GM13976 (cell line): ENCODE data around the gene HSFX3.
A peak's percentile ranks its signal among the peaks of the same experiment; 100 is the strongest.
"Not testable (repeated sequence)": the region's sequence is repeated elsewhere in the genome, so short reads cannot be mapped to it uniquely, and the experiment has no call there.

Source experiments
- DNase-seq: peaks from one replicate; pipeline ENCODE4 v3.0.0; 2012; ENCODE audit warnings: low spot score
- CTCF ChIP-seq: IDR thresholded peaks from 2 replicates; pipeline ENCODE4 v1.5.1; 2012; ENCODE audit warnings: borderline replicate concordance, mild to moderate bottlenecking; ENCODE audit not compliant: insufficient read depth; ENCODE audit errors: extremely low read depth, missing control alignments, control extremely low read depth
- in situ Hi-C: fragments of 300-500 bp; cut with MboI; formaldehyde crosslinking; loops from one replicate; pipeline ENCODE4 v1.12.0; 2022; ENCODE audit warnings: low sequenced_read_pairs, mixed read lengths, inconsistent platforms; ENCODE audit not compliant: unreplicated experiment

HSFX3 gene

GRCh38 chrX:149504226-149504914 lies 45.4 kb downstream of the HSFX3 start:
- in situ Hi-C loops: loop anchor here (25.0 kb wide), 1 partner anchor 133 kb away; the partner anchor contains the start of gene TMEM185A
- peak; percentile 59 for DNase-seq
- peak; percentile 61 for TF ChIP-seq CTCF

- DNase-seq: peak; percentile 25
These were observed 46.3 kb downstream of the HSFX3 start for GRCh38 chrX:149503446-149503845.

GRCh38 chrX:149502923-149503322 lies 46.8 kb downstream of the HSFX3 start:
- in situ Hi-C loops: loop anchor here (25.0 kb wide), 1 partner anchor 134 kb away; the partner anchor contains the start of gene TMEM185A
- not testable (repeated sequence) for DNase-seq

More at GRCh38 chrX:149503446-149503845, 46.3 kb downstream of the HSFX3 start:
- in situ Hi-C loops: loop anchor here (25.0 kb wide), 1 partner anchor 134 kb away; the partner anchor contains the start of gene TMEM185A

GRCh38 chrX:149499766-149500165 lies 50.0 kb downstream of the HSFX3 start:
- in situ Hi-C loops: loop anchor here (25.0 kb wide), 1 partner anchor 138 kb away; the partner anchor contains the start of gene TMEM185A
- TF ChIP-seq CTCF: no peak
- no peak for DNase-seq

- in situ Hi-C loops: no loop called here
- no peak for TF ChIP-seq CTCF
- no peak for DNase-seq
These were observed 51.0 kb downstream of the HSFX3 start for GRCh38 chrX:149498767-149499166.
